Astrocyte (in vitro differentiated cells and primary cell): ENCODE measurements around the gene ZMIZ1. TPM values are rescaled to one million over a fixed set of nuclear protein-coding genes. Genes with fewer than 3 reads are reported as not detected.

Experiments used
- DNase-seq: peaks from one replicate; pipeline ENCODE4 v3.0.0-alpha.2; 2010; ENCODE audit warnings: low read depth
- FAIRE-seq: peaks from 2 replicates; lab custom pipeline; 2011; peaks lifted over from hg19 to GRCh38; lab: Jason Lieb, UNC
- H2AFZ ChIP-seq: 2 replicates; pipeline ENCODE4 v1.6.0; 2012; ENCODE audit warnings: low read depth, low read length, inconsistent platforms
- H3K27ac ChIP-seq: 2 replicates; pipeline ENCODE4 v1.5.1; 2011; ENCODE audit warnings: low read depth, low read length, inconsistent platforms
- H3K27me3 ChIP-seq: 2 replicates; pipeline ENCODE4 v1.6.0; 2011; ENCODE audit warnings: low read length, inconsistent platforms; ENCODE audit not compliant: insufficient read depth
- H3K36me3 ChIP-seq: 2 replicates; pipeline ENCODE4 v1.5.1; 2011; ENCODE audit warnings: low read length, inconsistent platforms; ENCODE audit not compliant: insufficient read depth
- H3K4me1 ChIP-seq: 2 replicates; pipeline ENCODE4 v1.5.1; 2011; ENCODE audit warnings: low read length, inconsistent platforms; ENCODE audit not compliant: insufficient read depth
- H3K4me2 ChIP-seq: 2 replicates; pipeline ENCODE4 v1.6.0; 2012; ENCODE audit warnings: low read length, inconsistent platforms
- H3K4me3 ChIP-seq: 2 replicates; pipeline ENCODE4 v1.5.1; 2011; ENCODE audit warnings: low read depth, mild to moderate bottlenecking, low read length, inconsistent platforms; ENCODE audit not compliant: insufficient read depth
- H3K79me2 ChIP-seq: 2 replicates; pipeline ENCODE4 v1.6.0; 2012; ENCODE audit warnings: mild to moderate bottlenecking, low read length, inconsistent platforms; ENCODE audit not compliant: insufficient read depth
- H3K9ac ChIP-seq: 2 replicates; pipeline ENCODE4 v1.6.0; 2012; ENCODE audit warnings: mild to moderate bottlenecking, low read length, inconsistent platforms
- H3K9me3 ChIP-seq: 2 replicates; pipeline ENCODE4 v1.5.1; 2012; ENCODE audit warnings: low read depth, mild to moderate bottlenecking, low read length, inconsistent platforms; ENCODE audit not compliant: insufficient read depth
- H4K20me1 ChIP-seq: 2 replicates; pipeline ENCODE4 v1.6.0; 2012; ENCODE audit warnings: low read length, inconsistent platforms; ENCODE audit not compliant: insufficient read depth
- H3K27ac Mint-ChIP-seq: one replicate; pipeline ENCODE4 v1.8.0; 2021; ENCODE audit warnings: mild to moderate bottlenecking, mixed read lengths; ENCODE audit not compliant: unreplicated experiment
- H3K27me3 Mint-ChIP-seq: one replicate; pipeline ENCODE4 v1.8.0; 2021; ENCODE audit warnings: low read depth, mixed read lengths; ENCODE audit not compliant: unreplicated experiment
- H3K36me3 Mint-ChIP-seq: one replicate; pipeline ENCODE4 v1.8.0; 2021; ENCODE audit warnings: low read depth, mixed read lengths; ENCODE audit not compliant: unreplicated experiment
- H3K4me1 Mint-ChIP-seq: one replicate; pipeline ENCODE4 v1.8.0; 2021; ENCODE audit warnings: low read depth, mixed read lengths; ENCODE audit not compliant: unreplicated experiment
- H3K4me3 Mint-ChIP-seq: one replicate; pipeline ENCODE4 v1.8.0; 2021; ENCODE audit warnings: mild to moderate bottlenecking, moderate library complexity, mixed read lengths; ENCODE audit not compliant: unreplicated experiment
- H3K9me3 Mint-ChIP-seq: one replicate; pipeline ENCODE4 v1.8.0; 2021; ENCODE audit warnings: mild to moderate bottlenecking, mixed read lengths; ENCODE audit not compliant: unreplicated experiment
- EZH2 ChIP-seq: IDR thresholded peaks from 2 replicates; pipeline ENCODE4 v1.6.1; 2012; ENCODE audit warnings: mild to moderate bottlenecking, low read length, inconsistent platforms; ENCODE audit not compliant: insufficient read depth
- total RNA-seq: library from RNA; stranded (reverse); gene quantifications from 2 replicates; pipeline ENCODE4 v1.2.1, GENCODE V29; 2021
- TF ChIP-seq, protein P1 (sequence below): IDR thresholded peaks from 2 replicates; pipeline ENCODE4 v1.5.1; 2011; ENCODE audit warnings: low read depth, mild to moderate bottlenecking, inconsistent platforms, low read length, moderate library complexity; ENCODE audit not compliant: insufficient read depth

The ZMIZ1 gene
- total RNA-seq, 1 donor from 2014 or later = 45.5 TPM

DNA sequence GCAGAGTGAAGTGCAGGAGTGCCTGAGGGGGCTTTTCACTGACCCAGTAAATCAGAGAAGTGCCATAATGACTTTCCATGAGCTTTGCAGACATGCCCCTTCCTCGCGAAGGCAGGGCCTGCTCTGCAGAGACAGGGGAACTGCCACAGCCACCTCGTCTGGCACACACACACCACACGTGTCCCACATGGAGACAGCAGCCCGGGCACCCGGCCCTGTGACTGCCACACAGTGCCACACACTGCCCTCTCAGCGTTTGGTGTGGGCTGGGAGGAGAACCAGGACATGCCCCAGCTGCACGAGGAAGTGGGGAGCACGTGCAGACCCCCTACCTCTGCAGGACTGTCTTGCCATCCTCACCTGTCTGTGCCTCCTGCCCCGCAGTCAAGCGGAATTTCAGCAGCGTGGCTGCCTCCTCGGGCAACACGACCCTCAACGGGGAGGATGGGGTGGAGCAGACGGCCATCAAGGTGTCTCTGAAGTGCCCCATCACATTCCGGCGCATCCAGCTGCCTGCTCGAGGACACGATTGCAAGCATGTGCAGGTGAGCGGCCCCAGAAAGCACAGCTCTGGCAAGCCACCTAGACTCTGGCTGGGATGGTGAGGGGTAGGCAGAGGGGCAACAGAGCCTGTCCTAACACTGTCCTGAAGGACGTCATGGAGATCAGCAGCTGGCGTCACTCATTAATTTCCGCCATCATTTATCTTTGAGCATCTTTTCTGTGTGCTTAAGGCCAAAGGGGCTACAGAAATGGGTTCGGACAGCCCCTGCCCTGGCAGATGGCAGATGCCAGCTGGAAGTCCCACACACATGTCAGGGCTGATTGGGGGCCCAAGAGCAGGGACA, 235.1 kb downstream of the ZMIZ1 start:
- Histone ChIP-seq H3K4me1 (peaks cover 16% of the 10 kb centered on the region), H3K27ac (no peak overlapping the region), H3K79me2 (peaks cover 7% of the 10 kb centered on the region), H2AFZ (no peak overlapping the region), H3K4me3 (no peak overlapping the region), H3K9ac (no peak overlapping the region), H3K27me3 (no peaks in the 10 kb centered on the region), H3K4me2 (no peak overlapping the region), H3K9me3 (no peaks in the 10 kb centered on the region), H4K20me1 (peaks cover 88% of the 10 kb centered on the region), H3K36me3 (peaks cover 47% of the 10 kb centered on the region)
- no peaks in the 10 kb centered on the region for H3K27me3 Mint-ChIP-seq
- DNase-seq (no peak), FAIRE-seq (no peak)
- H3K4me1 Mint-ChIP-seq = peaks cover 9% of the 10 kb centered on the region
- H3K4me3 Mint-ChIP-seq = no peak overlapping the region
- no peak overlapping the region for H3K27ac Mint-ChIP-seq
- peaks cover 13% of the 10 kb centered on the region for H3K36me3 Mint-ChIP-seq
- TF ChIP-seq, protein P1, sequence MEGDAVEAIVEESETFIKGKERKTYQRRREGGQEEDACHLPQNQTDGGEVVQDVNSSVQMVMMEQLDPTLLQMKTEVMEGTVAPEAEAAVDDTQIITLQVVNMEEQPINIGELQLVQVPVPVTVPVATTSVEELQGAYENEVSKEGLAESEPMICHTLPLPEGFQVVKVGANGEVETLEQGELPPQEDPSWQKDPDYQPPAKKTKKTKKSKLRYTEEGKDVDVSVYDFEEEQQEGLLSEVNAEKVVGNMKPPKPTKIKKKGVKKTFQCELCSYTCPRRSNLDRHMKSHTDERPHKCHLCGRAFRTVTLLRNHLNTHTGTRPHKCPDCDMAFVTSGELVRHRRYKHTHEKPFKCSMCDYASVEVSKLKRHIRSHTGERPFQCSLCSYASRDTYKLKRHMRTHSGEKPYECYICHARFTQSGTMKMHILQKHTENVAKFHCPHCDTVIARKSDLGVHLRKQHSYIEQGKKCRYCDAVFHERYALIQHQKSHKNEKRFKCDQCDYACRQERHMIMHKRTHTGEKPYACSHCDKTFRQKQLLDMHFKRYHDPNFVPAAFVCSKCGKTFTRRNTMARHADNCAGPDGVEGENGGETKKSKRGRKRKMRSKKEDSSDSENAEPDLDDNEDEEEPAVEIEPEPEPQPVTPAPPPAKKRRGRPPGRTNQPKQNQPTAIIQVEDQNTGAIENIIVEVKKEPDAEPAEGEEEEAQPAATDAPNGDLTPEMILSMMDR = no peak
- TF ChIP-seq EZH2 = no peak
- H3K9me3 Mint-ChIP-seq = no peaks in the 10 kb centered on the region

DNA sequence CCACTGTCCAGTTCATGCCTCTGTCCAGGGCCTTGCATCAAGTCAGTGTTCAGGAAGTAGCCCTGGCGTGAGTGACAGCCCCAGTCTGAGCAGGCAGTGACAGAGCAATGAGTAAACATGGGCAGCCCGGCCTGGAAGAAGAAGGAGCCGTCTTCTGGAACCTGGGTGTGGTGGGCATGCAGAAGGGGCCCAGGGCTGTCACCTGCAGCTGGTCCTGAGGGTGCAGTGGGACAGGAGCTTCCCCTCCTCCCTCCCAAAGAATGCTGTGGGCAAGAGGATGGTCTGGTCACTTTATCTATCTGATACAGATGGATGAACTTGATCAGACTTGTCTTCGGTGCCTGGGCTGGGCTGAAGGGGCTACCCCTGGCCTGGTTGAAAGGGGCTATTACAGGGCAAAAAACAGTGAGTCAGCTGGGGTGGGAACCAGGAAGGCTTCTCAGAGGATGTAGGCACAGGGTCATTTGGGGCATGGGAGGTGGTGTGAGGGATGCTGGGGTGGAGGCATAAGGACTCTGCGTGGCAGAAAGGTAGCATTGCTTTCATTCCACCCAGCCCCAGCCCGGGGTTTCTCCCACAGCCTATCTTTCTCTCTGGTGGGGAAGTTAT, 235.8 kb downstream of the ZMIZ1 start:
- H3K27ac ChIP-seq = no peak overlapping the region
- H2AFZ ChIP-seq = no peak overlapping the region
- FAIRE-seq (no peak), DNase-seq (no peak)
- Mint-ChIP-seq H3K36me3 (peaks cover 18% of the 10 kb centered on the region), H3K27ac (no peak overlapping the region), H3K9me3 (no peaks in the 10 kb centered on the region), H3K27me3 (no peaks in the 10 kb centered on the region), H3K4me3 (no peak overlapping the region), H3K4me1 (peaks cover 2% of the 10 kb centered on the region)
- peaks cover 9% of the 10 kb centered on the region for H3K4me1 ChIP-seq
- TF ChIP-seq, protein P1 = no peak
- no peak for TF ChIP-seq EZH2
- peaks cover 47% of the 10 kb centered on the region for H3K36me3 ChIP-seq
- H3K9ac ChIP-seq = no peak overlapping the region
- H4K20me1 ChIP-seq = peaks cover 88% of the 10 kb centered on the region
- H3K79me2 ChIP-seq = peaks cover 7% of the 10 kb centered on the region
- H3K27me3 ChIP-seq = no peaks in the 10 kb centered on the region
- no peaks in the 10 kb centered on the region for H3K9me3 ChIP-seq
- H3K4me3 ChIP-seq = no peak overlapping the region
- no peak overlapping the region for H3K4me2 ChIP-seq

DNA sequence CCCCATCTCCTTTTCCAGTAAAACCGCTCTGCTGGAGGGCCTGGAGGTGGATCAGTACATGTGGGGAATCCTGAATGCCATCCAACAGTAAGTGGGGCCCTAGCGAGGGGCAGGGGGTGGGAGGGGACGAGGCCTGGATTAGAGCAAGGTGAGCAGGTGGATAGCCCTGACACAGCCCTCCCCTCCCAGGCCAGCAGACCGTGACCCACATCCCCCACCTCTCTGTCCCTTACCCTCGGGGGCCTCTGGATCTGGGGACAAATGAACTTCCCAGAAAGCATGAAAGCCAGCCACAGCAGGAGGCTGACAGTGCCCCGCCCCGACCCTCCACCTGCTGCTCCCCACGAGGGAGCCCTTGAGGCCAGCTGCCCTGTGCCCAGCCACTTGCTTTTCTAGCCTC, 236.7 kb downstream of the ZMIZ1 start:
- Histone ChIP-seq H3K4me2 (no peak overlapping the region), H3K36me3 (peaks cover 40% of the 10 kb centered on the region), H2AFZ (no peak overlapping the region), H3K9ac (no peak overlapping the region), H3K4me3 (no peak overlapping the region), H3K27ac (no peak overlapping the region), H3K27me3 (no peaks in the 10 kb centered on the region), H4K20me1 (peaks cover 83% of the 10 kb centered on the region), H3K4me1 (no peaks in the 10 kb centered on the region), H3K9me3 (no peaks in the 10 kb centered on the region), H3K79me2 (peaks cover 2% of the 10 kb centered on the region)
- H3K27me3 Mint-ChIP-seq = no peaks in the 10 kb centered on the region
- H3K4me1 Mint-ChIP-seq = peaks cover 2% of the 10 kb centered on the region
- DNase-seq = no peak
- peaks cover 17% of the 10 kb centered on the region for H3K36me3 Mint-ChIP-seq
- TF ChIP-seq, protein P1 = no peak
- TF ChIP-seq EZH2 = no peak
- FAIRE-seq = no peak
- H3K9me3 Mint-ChIP-seq = no peaks in the 10 kb centered on the region
- H3K27ac Mint-ChIP-seq = no peak overlapping the region
- no peak overlapping the region for H3K4me3 Mint-ChIP-seq
